ENCODE data around the gene SUSD3.
A peak's percentile ranks its signal among the peaks of the same experiment; 100 is the strongest.

The SUSD3 gene

GRCh38 chr9:93030642-93031628, 27.6 kb upstream of the SUSD3 start:
- DNase-seq: peak in 1 of 14 donors; percentile 67

- no peak for DNase-seq
Measured at GRCh38 chr9:93031629-93032430, 26.7 kb upstream of the SUSD3 start.

GRCh38 chr9:93032545-93032944, 26.0 kb upstream of the SUSD3 start:
- DNase-seq: no peak

GRCh38 chr9:93033531-93033930, 25.0 kb upstream of the SUSD3 start:
- DNase-seq: no peak

- DNase-seq: no peak
Measured at GRCh38 chr9:93035106-93035660, 23.3 kb upstream of the SUSD3 start.

- peak in 2 of 14 donors; percentile 21 to 81 for DNase-seq
Measured at GRCh38 chr9:93035821-93036351, 22.6 kb upstream of the SUSD3 start.

- DNase-seq: no peak
Measured at GRCh38 chr9:93036887-93037475, 21.5 kb upstream of the SUSD3 start.

GRCh38 chr9:93037476-93037971, 21.0 kb upstream of the SUSD3 start:
- DNase-seq: peak in 5 of 14 donors; percentile 20 to 52 (median 46)

GRCh38 chr9:93038918-93039317, 19.6 kb upstream of the SUSD3 start:
- no peak for DNase-seq

- DNase-seq: no peak
Measured at GRCh38 chr9:93039456-93039855, 19.0 kb upstream of the SUSD3 start.

- no peak for DNase-seq
Measured at GRCh38 chr9:93039976-93040375, 18.5 kb upstream of the SUSD3 start.

- no peak for DNase-seq
Measured at GRCh38 chr9:93040409-93040808, 18.1 kb upstream of the SUSD3 start.

GRCh38 chr9:93041108-93041802, 17.2 kb upstream of the SUSD3 start:
- DNase-seq: no peak

- DNase-seq: no peak
Measured at GRCh38 chr9:93043122-93043521, 15.4 kb upstream of the SUSD3 start.

- no peak for DNase-seq
Measured at GRCh38 chr9:93045521-93045920, 13.0 kb upstream of the SUSD3 start.

GRCh38 chr9:93048566-93049448, 9.7 kb upstream of the SUSD3 start:
- DNase-seq: no peak

- no peak for DNase-seq
Measured at GRCh38 chr9:93049491-93049890, 9.0 kb upstream of the SUSD3 start.

GRCh38 chr9:93050231-93050630, 8.3 kb upstream of the SUSD3 start:
- no peak for DNase-seq

GRCh38 chr9:93051680-93052089, 6.8 kb upstream of the SUSD3 start:
- DNase-seq: no peak

- DNase-seq: no peak
Measured at GRCh38 chr9:93052791-93053540, 5.5 kb upstream of the SUSD3 start.

Measured in C1 segment of cervical spinal cord (tissue), 14 donors.